H9 (cell line): ENCODE measurements around the gene EPC2. TPM values are rescaled to one million over a fixed set of nuclear protein-coding genes. Genes with fewer than 3 reads are reported as not detected.

Source experiments
- DNase-seq: peaks from one replicate; pipeline ENCODE4 v3.0.0-alpha.2; 2017
- H2AFZ ChIP-seq: one replicate; pipeline ENCODE4 v1.6.1; 2013; ENCODE audit warnings: mild to moderate bottlenecking, low read length, control low read depth, moderate library complexity
- H2AK5ac ChIP-seq: 2 replicates; pipeline ENCODE4 v1.6.1; 2013; ENCODE audit warnings: low read length, control low read depth, mixed read lengths; ENCODE audit not compliant: insufficient read length
- H2BK120ac ChIP-seq: one replicate; pipeline ENCODE4 v1.6.1; 2013; ENCODE audit warnings: low read depth, mild to moderate bottlenecking, low read length, control low read depth, inconsistent platforms; ENCODE audit not compliant: poor library complexity, severe bottlenecking
- H2BK12ac ChIP-seq: 2 replicates; pipeline ENCODE4 v1.6.1; 2013; ENCODE audit warnings: low read length, control low read depth, mixed read lengths, low read depth; ENCODE audit not compliant: insufficient read length
- H2BK15ac ChIP-seq: 2 replicates; pipeline ENCODE4 v1.6.1; 2013; ENCODE audit warnings: low read depth, low read length, control low read depth
- H2BK20ac ChIP-seq: one replicate; pipeline ENCODE4 v1.6.1; 2013; ENCODE audit warnings: low read depth, mild to moderate bottlenecking, low read length, control low read depth, inconsistent platforms; ENCODE audit not compliant: poor library complexity, severe bottlenecking
- H2BK5ac ChIP-seq: 2 replicates; pipeline ENCODE4 v1.6.1; 2013; ENCODE audit warnings: low read length, control low read depth, mixed read lengths; ENCODE audit not compliant: insufficient read length
- H3K14ac ChIP-seq: 2 replicates; pipeline ENCODE4 v1.6.1; 2013; ENCODE audit warnings: low read length, control low read depth; ENCODE audit not compliant: insufficient read depth
- H3K18ac ChIP-seq: 2 replicates; pipeline ENCODE4 v1.6.1; 2013; ENCODE audit warnings: low read depth, mild to moderate bottlenecking, mixed read lengths, low read length, control low read depth; ENCODE audit not compliant: insufficient read length
- H3K23ac ChIP-seq: 2 replicates; pipeline ENCODE4 v1.6.1; 2013; ENCODE audit warnings: low read length, control low read depth, mixed read lengths, low read depth; ENCODE audit not compliant: insufficient read length
- H3K23me2 ChIP-seq: 2 replicates; pipeline ENCODE4 v1.6.1; 2013; ENCODE audit warnings: low read depth, mild to moderate bottlenecking, mixed read lengths, low read length, control low read depth; ENCODE audit not compliant: insufficient read length, poor library complexity, severe bottlenecking
- H3K27ac ChIP-seq: 2 replicates; pipeline ENCODE4 v1.5.1; 2013; ENCODE audit warnings: low read length, control low read depth, mixed read lengths, low read depth; ENCODE audit not compliant: insufficient read length
- H3K27me3 ChIP-seq: 2 replicates; pipeline ENCODE4 v1.6.1; 2013; ENCODE audit warnings: low read length, control low read depth, inconsistent platforms; ENCODE audit not compliant: insufficient read depth
- H3K4ac ChIP-seq: 2 replicates; pipeline ENCODE4 v1.6.1; 2013; ENCODE audit warnings: low read depth, mild to moderate bottlenecking, control low read depth, inconsistent platforms, low read length, moderate library complexity
- H3K4me1 ChIP-seq: 2 replicates; pipeline ENCODE4 v1.6.1; 2013; ENCODE audit warnings: low read length, control low read depth, inconsistent platforms; ENCODE audit not compliant: insufficient read depth
- H3K4me2 ChIP-seq: 2 replicates; pipeline ENCODE4 v1.6.1; 2013; ENCODE audit warnings: low read length, control low read depth, mixed read lengths; ENCODE audit not compliant: insufficient read length, insufficient read depth
- H3K56ac ChIP-seq: 2 replicates; pipeline ENCODE4 v1.6.1; 2013; ENCODE audit warnings: low read depth, mild to moderate bottlenecking, mixed read lengths, low read length, control low read depth; ENCODE audit not compliant: insufficient read length
- H3K79me1 ChIP-seq: 2 replicates; pipeline ENCODE4 v1.6.1; 2013; ENCODE audit warnings: low read depth, mild to moderate bottlenecking, moderate library complexity, low read length, control low read depth, inconsistent platforms; ENCODE audit not compliant: insufficient read depth, poor library complexity, severe bottlenecking
- H3K79me2 ChIP-seq: 2 replicates; pipeline ENCODE4 v1.6.1; 2013; ENCODE audit warnings: low read length, control low read depth, inconsistent platforms; ENCODE audit not compliant: insufficient read depth
- H3K9ac ChIP-seq: 2 replicates; pipeline ENCODE4 v1.6.1; 2013; ENCODE audit warnings: low read length, control low read depth, mixed read lengths; ENCODE audit not compliant: insufficient read length; ENCODE audit errors: extremely low read depth
- H3K9me3 ChIP-seq: one replicate; pipeline ENCODE4 v1.6.1; 2013; ENCODE audit warnings: low read depth, low read length, inconsistent platforms; ENCODE audit not compliant: control insufficient read depth
- H3T11ph ChIP-seq: one replicate; pipeline ENCODE4 v1.6.1; 2013; ENCODE audit warnings: mild to moderate bottlenecking, low read length, control low read depth, inconsistent platforms
- H4K20me1 ChIP-seq: one replicate; pipeline ENCODE4 v1.6.1; 2013; ENCODE audit not compliant: control insufficient read depth, insufficient read length, insufficient read depth
- H4K5ac ChIP-seq: 2 replicates; pipeline ENCODE4 v1.6.1; 2013; ENCODE audit warnings: low read depth, mild to moderate bottlenecking, mixed read lengths, low read length, control low read depth; ENCODE audit not compliant: insufficient read length
- H4K8ac ChIP-seq: replicated peaks from 2 replicates; pipeline ENCODE4 v1.6.1; 2013; ENCODE audit warnings: low read length, control low read depth, mixed read lengths, low read depth; ENCODE audit not compliant: insufficient read length
- H4K91ac ChIP-seq: 2 replicates; pipeline ENCODE4 v1.6.1; 2013; ENCODE audit warnings: low read depth, mild to moderate bottlenecking, moderate library complexity, mixed read lengths, low read length, control low read depth; ENCODE audit not compliant: insufficient read length
- H3K27ac Mint-ChIP-seq, 3 experiments: 2 replicates in 2 of 3; 3 replicates in 1 of 3; pipeline ENCODE4 v1.8.0; 2020 to 2021; ENCODE audit warnings: mixed read lengths in 3 of 3, mild to moderate bottlenecking in 1 of 3, moderate library complexity in 1 of 3
- H3K27me3 Mint-ChIP-seq: 2 replicates; pipeline ENCODE4 v1.8.0; 2021; ENCODE audit warnings: low read depth, mild to moderate bottlenecking, moderate library complexity, mixed read lengths
- H3K36me3 Mint-ChIP-seq, 3 experiments: 2 replicates in 2 of 3; 3 replicates in 1 of 3; pipeline ENCODE4 v1.8.0; 2020 to 2021; ENCODE audit warnings: low read depth in 3 of 3, mixed read lengths in 3 of 3; ENCODE audit not compliant: insufficient read depth in 1 of 3
- H3K4me1 Mint-ChIP-seq, 2 experiments: 2 replicates each; pipeline ENCODE4 v1.8.0; 2020; ENCODE audit warnings: mixed read lengths in 2 of 2
- H3K4me3 Mint-ChIP-seq, 2 experiments: 2 replicates in 1 of 2; 3 replicates in 1 of 2; pipeline ENCODE4 v1.8.0; 2020 to 2021; ENCODE audit warnings: mild to moderate bottlenecking in 2 of 2, mixed read lengths in 2 of 2, moderate library complexity in 1 of 2
- H3K9me3 Mint-ChIP-seq, 2 experiments: 2 replicates in 1 of 2; 3 replicates in 1 of 2; pipeline ENCODE4 v1.8.0; 2020; ENCODE audit warnings: mild to moderate bottlenecking in 2 of 2, mixed read lengths in 2 of 2, moderate library complexity in 1 of 2
- WGBS: extraction: QIAGEN DNeasy Blood & Tissue Kit; methylation state at CpG from one replicate; pipeline ENCODE4 v1.1.7; 2013; ENCODE audit warnings: missing lambda C conversion rate, low lambda C conversion rate, mixed read lengths; ENCODE audit not compliant: insufficient read length; ENCODE audit errors: extremely low coverage; 5-methylcytosine and 5-hydroxymethylcytosine counted together
- total RNA-seq: library from RNA; stranded (reverse); gene quantifications from 2 replicates; pipeline ENCODE4 v1.2.1, GENCODE V29; 2021
- TF ChIP-seq, protein P1 (sequence below): fragments of 200-600 bp; sonication (generic); conservative IDR thresholded peaks from 3 replicates; pipeline ENCODE4 v1.8.0; 2021; ENCODE audit warnings: antibody characterized with exemption, mild to moderate bottlenecking

EPC2 gene
- total RNA-seq, 1 experiment from 2014 or later, result 31.3 TPM

- Histone ChIP-seq H3K27me3 (no peaks in the 10 kb centered on the region), H3K79me1 (no peaks in the 10 kb centered on the region), H3K56ac (no peak overlapping the region), H3K9ac (no peak overlapping the region), H2BK5ac (no peak overlapping the region), H3K18ac (no peak overlapping the region), H2BK12ac (no peak overlapping the region), H3K9me3 (no peaks in the 10 kb centered on the region), H3T11ph (no peak overlapping the region), H3K14ac (no peak overlapping the region), H4K91ac (no peak overlapping the region), H4K20me1 (no peaks in the 10 kb centered on the region), H2AFZ (no peak overlapping the region), H3K27ac (no peak overlapping the region), H3K4ac (no peak overlapping the region), H2BK15ac (no peak overlapping the region), H4K8ac (no peak overlapping the region), H3K23me2 (no peaks in the 10 kb centered on the region), H2AK5ac (no peak overlapping the region), H3K23ac (no peak overlapping the region), H3K4me2 (no peak overlapping the region), H3K4me1 (peaks cover 2% of the 10 kb centered on the region), H2BK120ac (no peak overlapping the region), H2BK20ac (no peak overlapping the region), H3K79me2 (no peaks in the 10 kb centered on the region), H4K5ac (no peak overlapping the region)
- Mint-ChIP-seq H3K9me3 (peaks cover 2 to 6% of the 10 kb centered on the region in 2 experiments; a peak in 2 of 5 replicates), H3K4me1 (peaks cover 6 to 14% of the 10 kb centered on the region in 2 experiments; a peak in 3 of 4 replicates), H3K4me3 (no peak overlapping the region), H3K36me3 (peaks cover 0 to 6% (median 0%) of the 10 kb centered on the region in 3 experiments; a peak in 2 of 7 replicates), H3K27ac (no peak overlapping the region), H3K27me3 (peaks cover 13% of the 10 kb centered on the region)
- TF ChIP-seq, protein P1, sequence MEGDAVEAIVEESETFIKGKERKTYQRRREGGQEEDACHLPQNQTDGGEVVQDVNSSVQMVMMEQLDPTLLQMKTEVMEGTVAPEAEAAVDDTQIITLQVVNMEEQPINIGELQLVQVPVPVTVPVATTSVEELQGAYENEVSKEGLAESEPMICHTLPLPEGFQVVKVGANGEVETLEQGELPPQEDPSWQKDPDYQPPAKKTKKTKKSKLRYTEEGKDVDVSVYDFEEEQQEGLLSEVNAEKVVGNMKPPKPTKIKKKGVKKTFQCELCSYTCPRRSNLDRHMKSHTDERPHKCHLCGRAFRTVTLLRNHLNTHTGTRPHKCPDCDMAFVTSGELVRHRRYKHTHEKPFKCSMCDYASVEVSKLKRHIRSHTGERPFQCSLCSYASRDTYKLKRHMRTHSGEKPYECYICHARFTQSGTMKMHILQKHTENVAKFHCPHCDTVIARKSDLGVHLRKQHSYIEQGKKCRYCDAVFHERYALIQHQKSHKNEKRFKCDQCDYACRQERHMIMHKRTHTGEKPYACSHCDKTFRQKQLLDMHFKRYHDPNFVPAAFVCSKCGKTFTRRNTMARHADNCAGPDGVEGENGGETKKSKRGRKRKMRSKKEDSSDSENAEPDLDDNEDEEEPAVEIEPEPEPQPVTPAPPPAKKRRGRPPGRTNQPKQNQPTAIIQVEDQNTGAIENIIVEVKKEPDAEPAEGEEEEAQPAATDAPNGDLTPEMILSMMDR, result no peak
- DNase-seq, result no peak
- WGBS, result no CpG with 5 or more reads among the region's 2 CpGs
These were observed 184.4 kb downstream of the EPC2 start for GRCh38 chr2:148828941-148829340.
